ENCODE measurements around the gene CHTF8. TPM values are rescaled to one million over a fixed set of nuclear protein-coding genes. Genes with fewer than 3 reads are reported as not detected.

The CHTF8 gene
- polyA plus RNA-seq, 1 of the 3 experiments (the other 2 are of a cell fraction): 83.0 TPM

GRCh38 chr16:69093974-69094373 lies 38.4 kb downstream of the CHTF8 start:
- no peaks in the 10 kb centered on the region for H4K20me1 ChIP-seq (ENCODE audit: insufficient read depth)
- no peak for DNase-seq
- peaks cover 0 to 11% of the 10 kb centered on the region in 2 experiments; a peak in 2 of 4 replicates for H3K4me1 ChIP-seq (ENCODE audit: control insufficient read depth in 1 of 2, insufficient read depth in 2 of 2, low read depth in 1 of 2, low read length in 1 of 2)
- H3K9me3 ChIP-seq: no peaks in the 10 kb centered on the region
- H3K27ac ChIP-seq (ENCODE audit: low read depth in 2 of 2, low read length in 1 of 2): no peak overlapping the region
- H3F3A ChIP-seq (replicated peaks; ENCODE audit: insufficient read depth): no peaks in the 10 kb centered on the region
- WGBS (ENCODE audit: low lambda C conversion rate): 83% methylated on average over 3 of the region's 3 CpGs
- POLR2A ChIA-PET: no interaction called here
- no peak overlapping the region for H2AFZ ChIP-seq (ENCODE audit: low read depth)
- H3K27me3 ChIP-seq (ENCODE audit: insufficient read depth): no peaks in the 10 kb centered on the region
- CTCF ChIA-PET: interaction anchor here (0.7 to 0.8 kb wide), 2 partner anchors 19 to 30 kb away, joined by 3 to 4 read pairs; no protein-coding TSS in a partner anchor
- no peak overlapping the region for H3K4me2 ChIP-seq
- no peaks in the 10 kb centered on the region for H3K36me3 ChIP-seq (replicated peaks in 1 of 2; ENCODE audit: control insufficient read depth in 1 of 2, insufficient read depth in 2 of 2, low read length in 1 of 2)
- TF ChIP-seq SMC3 (IDR thresholded peaks at IDR 0.05; ENCODE audit: low read depth, low read length) (no peak), CTCF (IDR thresholded peaks at IDR 0.05) (no peak), GATA2 (CRISPR knock-in tag; IDR thresholded peaks at IDR 0.05) (no peak), RCOR1 (IDR thresholded peaks at IDR 0.05; ENCODE audit: low read length) (no peak), POLR2AphosphoS5 (IDR thresholded peaks at IDR 0.05; ENCODE audit: low read depth, low read length) (no peak), RFX5 (IDR thresholded peaks at IDR 0.05; ENCODE audit: low read length) (no peak), JUND (IDR thresholded peaks at IDR 0.05) (no peak), RXRA (IDR thresholded peaks at IDR 0.05; ENCODE audit: borderline replicate concordance, low read depth) (no peak), ELF1 (IDR thresholded peaks at IDR 0.05) (no peak), USF1 (IDR thresholded peaks at IDR 0.05; ENCODE audit: borderline replicate concordance, low read depth) (no peak), PBX3 (IDR thresholded peaks at IDR 0.05) (no peak)
- no peaks in the 10 kb centered on the region for H3K9me2 ChIP-seq
- H3K4me3 ChIP-seq (ENCODE audit: low read depth in 2 of 2, low read length in 1 of 2): no peak overlapping the region
- no peak overlapping the region for H3K9ac ChIP-seq
- H3K79me2 ChIP-seq (ENCODE audit: insufficient read depth): no peaks in the 10 kb centered on the region

- H3K27me3 ChIP-seq (ENCODE audit: insufficient read depth): no peaks in the 10 kb centered on the region
- POLR2A ChIA-PET: interaction anchor here (0.6 to 1.6 kb wide), 4 partner anchors 11 to 186 kb away, joined by 4 to 6 read pairs (median 4); no protein-coding TSS in a partner anchor
- peaks cover 2% of the 10 kb centered on the region for H3F3A ChIP-seq (replicated peaks; ENCODE audit: insufficient read depth)
- peak overlapping the region in 1 of 2 experiments; percentile 58; a peak in 2 of 4 replicates for H3K27ac ChIP-seq (ENCODE audit: low read depth in 2 of 2, low read length in 1 of 2)
- H3K4me2 ChIP-seq: peak overlapping the region; percentile 33; the same call in 1 of the 2 replicates
- CTCF ChIA-PET: interaction anchor here (0.9 to 1.6 kb wide), 2 partner anchors 179 to 242 kb away, joined by 3 to 4 read pairs; no protein-coding TSS in a partner anchor
- no peak overlapping the region for H3K9ac ChIP-seq
- peaks cover 4 to 12% of the 10 kb centered on the region in 2 experiments; a peak in 3 of 4 replicates for H3K4me1 ChIP-seq (ENCODE audit: control insufficient read depth in 1 of 2, insufficient read depth in 2 of 2, low read depth in 1 of 2, low read length in 1 of 2)
- no peaks in the 10 kb centered on the region for H3K9me2 ChIP-seq
- H3K9me3 ChIP-seq: no peaks in the 10 kb centered on the region
- H3K36me3 ChIP-seq (replicated peaks in 1 of 2; ENCODE audit: control insufficient read depth in 1 of 2, insufficient read depth in 2 of 2, low read length in 1 of 2): no peaks in the 10 kb centered on the region
- no peak overlapping the region for H2AFZ ChIP-seq (ENCODE audit: low read depth)
- WGBS (ENCODE audit: low lambda C conversion rate): 49% methylated on average over 14 of the region's 16 CpGs
- no peaks in the 10 kb centered on the region for H4K20me1 ChIP-seq (ENCODE audit: insufficient read depth)
- DNase-seq: peak; percentile 64
- no peaks in the 10 kb centered on the region for H3K79me2 ChIP-seq (ENCODE audit: insufficient read depth)
- H3K4me3 ChIP-seq (ENCODE audit: low read depth in 2 of 2, low read length in 1 of 2): no peak overlapping the region
- TF ChIP-seq EZH2phosphoT487 (IDR thresholded peaks at IDR 0.05; ENCODE audit: borderline replicate concordance, low read depth) (no peak), FOXM1 (IDR thresholded peaks at IDR 0.05; ENCODE audit: low read depth) (no peak), MXI1 (IDR thresholded peaks at IDR 0.05; ENCODE audit: low read depth, low read length) (no peak), EP300 (IDR thresholded peaks at IDR 0.05; ENCODE audit: borderline replicate concordance in 1 of 2, low read depth in 1 of 2, low read length in 1 of 2) (no peak), POLR2AphosphoS5 (IDR thresholded peaks at IDR 0.05; ENCODE audit: low read depth, low read length) (no peak; the same call in 1 of the 2 replicates), RCOR1 (IDR thresholded peaks at IDR 0.05; ENCODE audit: low read length) (no peak), YY1 (IDR thresholded peaks at IDR 0.05; ENCODE audit: low read depth) (no peak), ZBTB33 (IDR thresholded peaks at IDR 0.05; ENCODE audit: borderline replicate concordance, low read depth) (no peak), MAX (IDR thresholded peaks at IDR 0.05; ENCODE audit: low read depth) (peak; percentile 58; the same call in 1 of the 2 replicates), GABPA (IDR thresholded peaks at IDR 0.05; ENCODE audit: low read depth) (no peak), MEF2A (IDR thresholded peaks at IDR 0.05; ENCODE audit: borderline replicate concordance, low read depth) (no peak), GATA2 (CRISPR knock-in tag; IDR thresholded peaks at IDR 0.05) (peak; percentile 78), NFIC (IDR thresholded peaks at IDR 0.05; ENCODE audit: borderline replicate concordance) (no peak), ELF1 (IDR thresholded peaks at IDR 0.05) (no peak)
These were observed 43.1 kb downstream of the CHTF8 start for GRCh38 chr16:69089091-69089910.

Measured in SK-N-SH (cell line).